ENCODE data around the gene CCDC18.

DNA sequence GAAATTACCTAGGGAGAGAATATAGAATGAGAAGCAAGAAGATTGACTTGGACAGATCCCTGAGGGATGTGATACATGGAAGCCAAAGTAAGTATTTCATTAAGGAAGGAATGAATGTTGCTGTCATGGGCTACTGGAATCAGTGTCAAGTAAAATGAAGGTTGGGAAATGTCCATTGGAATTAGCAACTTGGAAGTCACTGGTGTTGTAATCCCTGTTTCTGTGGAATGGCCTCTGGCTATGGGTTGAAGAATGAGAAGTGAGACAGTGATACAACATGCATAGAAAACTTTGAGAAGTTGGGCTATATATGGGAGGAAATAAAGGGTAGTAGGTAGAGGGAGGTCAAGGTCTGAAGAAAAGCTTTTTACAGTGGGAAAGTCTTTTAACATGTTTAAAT, 54.7 kb downstream of the CCDC18 start:
- TF ChIP-seq, protein P1, sequence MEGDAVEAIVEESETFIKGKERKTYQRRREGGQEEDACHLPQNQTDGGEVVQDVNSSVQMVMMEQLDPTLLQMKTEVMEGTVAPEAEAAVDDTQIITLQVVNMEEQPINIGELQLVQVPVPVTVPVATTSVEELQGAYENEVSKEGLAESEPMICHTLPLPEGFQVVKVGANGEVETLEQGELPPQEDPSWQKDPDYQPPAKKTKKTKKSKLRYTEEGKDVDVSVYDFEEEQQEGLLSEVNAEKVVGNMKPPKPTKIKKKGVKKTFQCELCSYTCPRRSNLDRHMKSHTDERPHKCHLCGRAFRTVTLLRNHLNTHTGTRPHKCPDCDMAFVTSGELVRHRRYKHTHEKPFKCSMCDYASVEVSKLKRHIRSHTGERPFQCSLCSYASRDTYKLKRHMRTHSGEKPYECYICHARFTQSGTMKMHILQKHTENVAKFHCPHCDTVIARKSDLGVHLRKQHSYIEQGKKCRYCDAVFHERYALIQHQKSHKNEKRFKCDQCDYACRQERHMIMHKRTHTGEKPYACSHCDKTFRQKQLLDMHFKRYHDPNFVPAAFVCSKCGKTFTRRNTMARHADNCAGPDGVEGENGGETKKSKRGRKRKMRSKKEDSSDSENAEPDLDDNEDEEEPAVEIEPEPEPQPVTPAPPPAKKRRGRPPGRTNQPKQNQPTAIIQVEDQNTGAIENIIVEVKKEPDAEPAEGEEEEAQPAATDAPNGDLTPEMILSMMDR (IDR thresholded peaks at IDR 0.05): no peak
- no peak for TF ChIP-seq POLR2AphosphoS5 (IDR thresholded peaks at IDR 0.05)
- TF ChIP-seq POLR2A (IDR thresholded peaks at IDR 0.05): no peak
- no peak for TF ChIP-seq EP300 (IDR thresholded peaks at IDR 0.05)
